HEK293 (cell line): Measurements from ENCODE around the gene NEIL1.

Experiments used
- CTCF ChIA-PET: fragments of 350-600 bp; formaldehyde crosslinking; extraction: SDS; loops from one replicate; lab custom pipeline; 2021; ENCODE audit warnings: antibody characterized with exemption; lab: Yijun Ruan, JAX
- POLR2A ChIA-PET: fragments of 300-600 bp; formaldehyde crosslinking; extraction: SDS; loops from one replicate; lab custom pipeline; 2020; ENCODE audit warnings: antibody characterized with exemption, inconsistent platforms; lab: Yijun Ruan, JAX
- H3K27ac ChIP-seq: fragments of 200-500 bp; sonication (Bioruptor generic); 2 replicates; pipeline ENCODE4 v1.5.1; 2014; ENCODE audit warnings: low read depth, low read length, control low read depth, inconsistent platforms; ENCODE audit errors: extremely low read depth
- H3K36me3 ChIP-seq, 2 experiments: fragments of 200-500 bp in 1 of 2; sonication (Bioruptor generic) in 1 of 2; 1 replicate in 1 of 2; 2 replicates in 1 of 2; pipeline ENCODE4 v1.5.1; 2014 to 2017; ENCODE audit warnings: inconsistent platforms in 2 of 2, low read length in 2 of 2; ENCODE audit not compliant: control insufficient read depth in 2 of 2, insufficient read depth in 1 of 2
- H3K4me1 ChIP-seq: fragments of 200-500 bp; sonication (Bioruptor generic); 2 replicates; pipeline ENCODE4 v1.5.1; 2014; ENCODE audit warnings: mild to moderate bottlenecking, low read length, inconsistent platforms; ENCODE audit not compliant: control insufficient read depth, insufficient read depth
- H3K4me3 ChIP-seq: 2 replicates; pipeline ENCODE4 v1.5.1; 2011; ENCODE audit warnings: low read depth, mild to moderate bottlenecking, control low read depth, low read length, moderate library complexity
- H3K9me3 ChIP-seq: fragments of 200-500 bp; sonication (Bioruptor generic); 2 replicates; pipeline ENCODE4 v1.5.1; 2014; ENCODE audit warnings: low read depth, low read length, inconsistent platforms; ENCODE audit not compliant: control insufficient read depth, insufficient read depth
- ELK4 ChIP-seq: IDR thresholded peaks from 2 replicates; pipeline ENCODE4 v1.6.1; 2011; ENCODE audit warnings: mild to moderate bottlenecking, low read depth, low read length, borderline replicate concordance
- HIC1 ChIP-seq: fragments of 450-650 bp; formaldehyde crosslinking; IDR thresholded peaks from 2 replicates; pipeline ENCODE4 v1.5.1; 2016; ENCODE audit warnings: missing biosample characterization, missing genetic modification characterization
- KLF1 ChIP-seq: fragments of 450-650 bp; formaldehyde crosslinking; IDR thresholded peaks from 2 replicates; pipeline ENCODE4 v1.5.1; 2016; ENCODE audit warnings: missing biosample characterization, missing genetic modification characterization
- ZBTB44 ChIP-seq: fragments of 450-650 bp; IDR thresholded peaks from 2 replicates; pipeline ENCODE4 v1.5.1; 2018; ENCODE audit warnings: missing biosample characterization, mild to moderate bottlenecking, missing genetic modification characterization
- ZIC2 ChIP-seq: fragments of 450-650 bp; formaldehyde crosslinking; IDR thresholded peaks from 2 replicates; pipeline ENCODE4 v1.5.1; 2016; ENCODE audit warnings: missing biosample characterization, missing genetic modification characterization
- ZNF148 ChIP-seq: fragments of 450-650 bp; formaldehyde crosslinking; IDR thresholded peaks from 2 replicates; pipeline ENCODE4 v1.5.0; 2017; ENCODE audit warnings: missing biosample characterization, missing genetic modification characterization, borderline replicate concordance
- ZNF157 ChIP-seq: fragments of 450-650 bp; formaldehyde crosslinking; IDR thresholded peaks from 2 replicates; pipeline ENCODE4 v1.5.1; 2016; ENCODE audit warnings: missing biosample characterization, missing genetic modification characterization
- ZNF394 ChIP-seq: fragments of 450-650 bp; formaldehyde crosslinking; IDR thresholded peaks from 2 replicates; pipeline ENCODE4 v1.5.1; 2016; ENCODE audit warnings: missing biosample characterization, missing genetic modification characterization, mild to moderate bottlenecking, moderate library complexity, borderline replicate concordance
- ZNF645 ChIP-seq: fragments of 450-650 bp; formaldehyde crosslinking; IDR thresholded peaks from 2 replicates; pipeline ENCODE4; 2016; ENCODE audit warnings: missing biosample characterization, missing genetic modification characterization
- ZNF658 ChIP-seq: fragments of 450-650 bp; formaldehyde crosslinking; IDR thresholded peaks from 2 replicates; pipeline ENCODE4; 2016; ENCODE audit warnings: missing biosample characterization, missing genetic modification characterization
- ZNF76 ChIP-seq: fragments of 450-650 bp; formaldehyde crosslinking; IDR thresholded peaks from 2 replicates; pipeline ENCODE4; 2016; ENCODE audit warnings: low read depth, missing biosample characterization, missing genetic modification characterization, borderline replicate concordance
- ZSCAN30 ChIP-seq: fragments of 450-650 bp; IDR thresholded peaks from 2 replicates; pipeline ENCODE4 v1.5.1; 2018; ENCODE audit warnings: missing biosample characterization, mild to moderate bottlenecking, missing genetic modification characterization, moderate library complexity
- TF ChIP-seq, protein P1 (sequence below): fragments of 450-650 bp; formaldehyde crosslinking; conservative IDR thresholded peaks from 2 replicates; pipeline ENCODE4 v1.5.1; 2016; ENCODE audit warnings: low read depth, missing biosample characterization, missing genetic modification characterization
- TF ChIP-seq, protein P2 (sequence below): fragments of 450-650 bp; formaldehyde crosslinking; IDR thresholded peaks from 2 replicates; pipeline ENCODE4 v1.5.1; 2017; ENCODE audit warnings: missing biosample characterization, missing genetic modification characterization

NEIL1 gene

GRCh38 chr15:75361361-75361988 is 14.6 kb downstream of the NEIL1 start:
- Histone ChIP-seq H3K4me3 (no peak overlapping the region), H3K27ac (no peak overlapping the region), H3K36me3 (peaks cover 11 to 73% of the 10 kb centered on the region in 2 experiments; a peak in 2 of 3 replicates), H3K9me3 (no peaks in the 10 kb centered on the region), H3K4me1 (no peaks in the 10 kb centered on the region)
- ChIA-PET CTCF (no interaction called here), POLR2A (interaction anchor here (0.6 to 1.8 kb wide), 2 partner anchors 13 to 812 kb away, joined by 4 read pairs; no protein-coding TSS in a partner anchor)
- TF ChIP-seq ZSCAN30 (tag by site-specific recombination) (no peak), ELK4 (no peak), ZIC2 (tag by site-specific recombination) (no peak), ZNF394 (tag by site-specific recombination) (no peak), ZNF148 (tag by site-specific recombination) (no peak), ZBTB44 (tag by site-specific recombination) (no peak), ZNF658 (tag by site-specific recombination) (no peak), ZNF76 (tag by site-specific recombination) (no peak), ZNF157 (tag by site-specific recombination) (no peak), KLF1 (no peak), ZNF645 (tag by site-specific recombination) (no peak), HIC1 (no peak)
- TF ChIP-seq, protein P1, sequence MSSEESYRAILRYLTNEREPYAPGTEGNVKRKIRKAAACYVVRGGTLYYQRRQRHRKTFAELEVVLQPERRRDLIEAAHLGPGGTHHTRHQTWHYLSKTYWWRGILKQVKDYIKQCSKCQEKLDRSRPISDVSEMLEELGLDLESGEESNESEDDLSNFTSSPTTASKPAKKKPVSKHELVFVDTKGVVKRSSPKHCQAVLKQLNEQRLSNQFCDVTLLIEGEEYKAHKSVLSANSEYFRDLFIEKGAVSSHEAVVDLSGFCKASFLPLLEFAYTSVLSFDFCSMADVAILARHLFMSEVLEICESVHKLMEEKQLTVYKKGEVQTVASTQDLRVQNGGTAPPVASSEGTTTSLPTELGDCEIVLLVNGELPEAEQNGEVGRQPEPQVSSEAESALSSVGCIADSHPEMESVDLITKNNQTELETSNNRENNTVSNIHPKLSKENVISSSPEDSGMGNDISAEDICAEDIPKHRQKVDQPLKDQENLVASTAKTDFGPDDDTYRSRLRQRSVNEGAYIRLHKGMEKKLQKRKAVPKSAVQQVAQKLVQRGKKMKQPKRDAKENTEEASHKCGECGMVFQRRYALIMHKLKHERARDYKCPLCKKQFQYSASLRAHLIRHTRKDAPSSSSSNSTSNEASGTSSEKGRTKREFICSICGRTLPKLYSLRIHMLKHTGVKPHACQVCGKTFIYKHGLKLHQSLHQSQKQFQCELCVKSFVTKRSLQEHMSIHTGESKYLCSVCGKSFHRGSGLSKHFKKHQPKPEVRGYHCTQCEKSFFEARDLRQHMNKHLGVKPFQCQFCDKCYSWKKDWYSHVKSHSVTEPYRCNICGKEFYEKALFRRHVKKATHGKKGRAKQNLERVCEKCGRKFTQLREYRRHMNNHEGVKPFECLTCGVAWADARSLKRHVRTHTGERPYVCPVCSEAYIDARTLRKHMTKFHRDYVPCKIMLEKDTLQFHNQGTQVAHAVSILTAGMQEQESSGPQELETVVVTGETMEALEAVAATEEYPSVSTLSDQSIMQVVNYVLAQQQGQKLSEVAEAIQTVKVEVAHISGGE (tag by site-specific recombination): no peak
- TF ChIP-seq, protein P2, sequence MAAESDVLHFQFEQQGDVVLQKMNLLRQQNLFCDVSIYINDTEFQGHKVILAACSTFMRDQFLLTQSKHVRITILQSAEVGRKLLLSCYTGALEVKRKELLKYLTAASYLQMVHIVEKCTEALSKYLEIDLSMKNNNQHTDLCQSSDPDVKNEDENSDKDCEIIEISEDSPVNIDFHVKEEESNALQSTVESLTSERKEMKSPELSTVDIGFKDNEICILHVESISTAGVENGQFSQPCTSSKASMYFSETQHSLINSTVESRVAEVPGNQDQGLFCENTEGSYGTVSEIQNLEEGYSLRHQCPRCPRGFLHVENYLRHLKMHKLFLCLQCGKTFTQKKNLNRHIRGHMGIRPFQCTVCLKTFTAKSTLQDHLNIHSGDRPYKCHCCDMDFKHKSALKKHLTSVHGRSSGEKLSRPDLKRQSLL: no peak
